Tibial nerve (tissue), 3 donors: ENCODE data around the gene GUCY2C.

Experiments
- POLR2A ChIP-seq, 2 donors: fragments of 450-650 bp; IDR thresholded peaks; one replicate each; pipeline ENCODE4 v1.6.1; 2017; ENCODE audit warnings: antibody characterized with exemption in 2 of 2, mild to moderate bottlenecking in 2 of 2, moderate library complexity in 2 of 2
- TF ChIP-seq, protein P1 (sequence below), 5 experiments: fragments of 200-600 bp in 3 of 5; fragments of 450-650 bp in 2 of 5; sonication (generic) in 3 of 5; IDR thresholded peaks; one replicate each; pipeline ENCODE4 v1.5.1; 2016 to 2019; ENCODE audit warnings: antibody characterized with exemption in 5 of 5, mild to moderate bottlenecking in 3 of 5, moderate library complexity in 2 of 5

DNA sequence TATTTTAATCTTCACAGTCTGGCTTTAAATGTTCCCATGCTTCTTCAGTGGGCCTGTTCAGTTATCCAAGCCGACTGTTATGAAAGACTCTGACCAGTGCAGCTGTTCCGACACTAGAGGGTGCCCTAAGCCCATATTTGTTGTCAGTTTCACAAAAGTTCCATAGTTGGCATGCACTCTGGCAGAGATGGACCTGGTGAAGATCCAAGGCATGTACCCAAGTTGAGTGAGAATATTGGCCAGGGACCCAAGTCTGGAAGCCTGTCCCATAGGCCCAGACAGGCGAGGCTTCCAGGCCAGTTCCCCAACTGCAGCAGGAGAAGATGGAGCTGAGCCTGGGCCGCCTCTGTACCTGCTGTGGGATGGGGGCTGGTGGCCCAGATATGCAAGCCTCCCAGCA is 27.4 kb upstream of the GUCY2C start:
- TF ChIP-seq, protein P1, sequence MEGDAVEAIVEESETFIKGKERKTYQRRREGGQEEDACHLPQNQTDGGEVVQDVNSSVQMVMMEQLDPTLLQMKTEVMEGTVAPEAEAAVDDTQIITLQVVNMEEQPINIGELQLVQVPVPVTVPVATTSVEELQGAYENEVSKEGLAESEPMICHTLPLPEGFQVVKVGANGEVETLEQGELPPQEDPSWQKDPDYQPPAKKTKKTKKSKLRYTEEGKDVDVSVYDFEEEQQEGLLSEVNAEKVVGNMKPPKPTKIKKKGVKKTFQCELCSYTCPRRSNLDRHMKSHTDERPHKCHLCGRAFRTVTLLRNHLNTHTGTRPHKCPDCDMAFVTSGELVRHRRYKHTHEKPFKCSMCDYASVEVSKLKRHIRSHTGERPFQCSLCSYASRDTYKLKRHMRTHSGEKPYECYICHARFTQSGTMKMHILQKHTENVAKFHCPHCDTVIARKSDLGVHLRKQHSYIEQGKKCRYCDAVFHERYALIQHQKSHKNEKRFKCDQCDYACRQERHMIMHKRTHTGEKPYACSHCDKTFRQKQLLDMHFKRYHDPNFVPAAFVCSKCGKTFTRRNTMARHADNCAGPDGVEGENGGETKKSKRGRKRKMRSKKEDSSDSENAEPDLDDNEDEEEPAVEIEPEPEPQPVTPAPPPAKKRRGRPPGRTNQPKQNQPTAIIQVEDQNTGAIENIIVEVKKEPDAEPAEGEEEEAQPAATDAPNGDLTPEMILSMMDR (IDR thresholded peaks at IDR 0.05): peak in 2 of 5 experiments; percentile 51 to 53
- TF ChIP-seq POLR2A (IDR thresholded peaks at IDR 0.05): no peak
